ENCODE measurements around the gene TSPAN19. TPM values are rescaled to one million over a fixed set of nuclear protein-coding genes. Genes with fewer than 3 reads are reported as not detected.
A peak's percentile ranks its signal among the peaks of the same experiment; 100 is the strongest.

Gene TSPAN19
- not detected for total RNA-seq
- not detected for polyA plus RNA-seq

GRCh38 chr12:85036234-85036707 is at the start of gene TSPAN19, which contains the start of gene LRRIQ1:
Gene TSPAN19, minus strand, starts transcription at chr12:85036277. Its CDS starts 6,331 bp downstream, at chr12:85029946.
Gene LRRIQ1, plus strand, starts transcription at chr12:85036351. Its CDS starts 1,826 bp downstream, at chr12:85038177.
- Mint-ChIP-seq H3K4me3 (peak within 1 kb of the TSS; percentile 62 to 80 (median 72)), H3K27me3 (peaks cover 0 to 2% of the 10 kb centered on the region in 2 donors), H3K36me3 (no peaks in the 10 kb centered on the region), H3K9me3 (no peaks in the 10 kb centered on the region), H3K4me1 (peaks cover 0 to 10% (median 2%) of the 10 kb centered on the region in 4 donors), H3K27ac (peak within 1 kb of the TSS in 1 of 7 donors; percentile 33)
- Histone ChIP-seq H3K4me3 (ENCODE audit: low read length in 2 of 2) (peak within 1 kb of the TSS in 1 of 2 donors; percentile 28), H3K9me3 (ENCODE audit: control insufficient read depth in 1 of 2, low read length in 2 of 2) (no peaks in the 10 kb centered on the region), H3K27me3 (ENCODE audit: insufficient read depth, low read length) (no peaks in the 10 kb centered on the region), H3K4me1 (ENCODE audit: insufficient read depth, low read length) (no peaks in the 10 kb centered on the region), H3K27ac (ENCODE audit: low read depth, low read length) (no peak within 1 kb of the TSS), H3K36me3 (ENCODE audit: insufficient read depth, low read length) (no peaks in the 10 kb centered on the region)
- intact Hi-C loops (cut with micrococcal nuclease) = no loop called here
- peak; percentile 6 to 24 (median 23) for DNase-seq
- CTCF ChIA-PET (ENCODE audit: partially characterized antibody) = no interaction called here
- POLR2A ChIA-PET (ENCODE audit: partially characterized antibody) = no interaction called here

- Histone ChIP-seq H3K36me3 (ENCODE audit: insufficient read depth, low read length) (no peaks in the 10 kb centered on the region), H3K27me3 (ENCODE audit: insufficient read depth, low read length) (no peaks in the 10 kb centered on the region), H3K27ac (ENCODE audit: low read depth, low read length) (no peak overlapping the region), H3K4me3 (ENCODE audit: low read length in 2 of 2) (no peak overlapping the region), H3K4me1 (ENCODE audit: insufficient read depth, low read length) (no peaks in the 10 kb centered on the region), H3K9me3 (ENCODE audit: control insufficient read depth in 1 of 2, low read length in 2 of 2) (no peaks in the 10 kb centered on the region)
- ChIA-PET POLR2A (ENCODE audit: partially characterized antibody) (no interaction called here), CTCF (ENCODE audit: partially characterized antibody) (no interaction called here)
- Mint-ChIP-seq H3K27ac (no peak overlapping the region), H3K4me3 (no peak overlapping the region), H3K36me3 (no peaks in the 10 kb centered on the region), H3K9me3 (peaks cover 0 to 15% (median under 1%) of the 10 kb centered on the region in 8 donors), H3K4me1 (no peaks in the 10 kb centered on the region), H3K27me3 (no peaks in the 10 kb centered on the region)
- intact Hi-C loops (cut with micrococcal nuclease) = no loop called here
- DNase-seq = no peak
Observed at GRCh38 chr12:85085066-85085465, 49.0 kb upstream of the TSPAN19 start.

GRCh38 chr12:85076688-85077430 is 40.8 kb upstream of the TSPAN19 start:
- POLR2A ChIA-PET (ENCODE audit: partially characterized antibody) = no interaction called here
- Histone ChIP-seq H3K4me3 (ENCODE audit: low read length in 2 of 2) (no peak overlapping the region), H3K36me3 (ENCODE audit: insufficient read depth, low read length) (no peaks in the 10 kb centered on the region), H3K4me1 (ENCODE audit: insufficient read depth, low read length) (no peaks in the 10 kb centered on the region), H3K27ac (ENCODE audit: low read depth, low read length) (no peak overlapping the region), H3K27me3 (ENCODE audit: insufficient read depth, low read length) (no peaks in the 10 kb centered on the region), H3K9me3 (ENCODE audit: control insufficient read depth in 1 of 2, low read length in 2 of 2) (no peaks in the 10 kb centered on the region)
- CTCF ChIA-PET (ENCODE audit: partially characterized antibody) = no interaction called here
- no peaks in the 10 kb centered on the region for H3K27me3 Mint-ChIP-seq
- H3K4me1 Mint-ChIP-seq = no peaks in the 10 kb centered on the region
- no peaks in the 10 kb centered on the region for H3K9me3 Mint-ChIP-seq
- no peak overlapping the region for H3K4me3 Mint-ChIP-seq
- peak in 3 of 5 donors; percentile 0 to 5 (median 4) for DNase-seq
- no peaks in the 10 kb centered on the region for H3K36me3 Mint-ChIP-seq
- intact Hi-C loops (cut with micrococcal nuclease) = no loop called here
- H3K27ac Mint-ChIP-seq = no peak overlapping the region

GRCh38 chr12:85072826-85073225 is 36.7 kb upstream of the TSPAN19 start:
- ChIA-PET POLR2A (ENCODE audit: partially characterized antibody) (no interaction called here), CTCF (ENCODE audit: partially characterized antibody) (no interaction called here)
- Histone ChIP-seq H3K4me1 (ENCODE audit: insufficient read depth, low read length) (no peaks in the 10 kb centered on the region), H3K4me3 (ENCODE audit: low read length in 2 of 2) (no peak overlapping the region), H3K27me3 (ENCODE audit: insufficient read depth, low read length) (no peaks in the 10 kb centered on the region), H3K9me3 (ENCODE audit: control insufficient read depth in 1 of 2, low read length in 2 of 2) (no peaks in the 10 kb centered on the region), H3K27ac (ENCODE audit: low read depth, low read length) (no peak overlapping the region), H3K36me3 (ENCODE audit: insufficient read depth, low read length) (no peaks in the 10 kb centered on the region)
- Mint-ChIP-seq H3K4me1 (no peaks in the 10 kb centered on the region), H3K4me3 (no peak overlapping the region), H3K36me3 (no peaks in the 10 kb centered on the region), H3K27ac (no peak overlapping the region), H3K27me3 (no peaks in the 10 kb centered on the region), H3K9me3 (no peaks in the 10 kb centered on the region)
- intact Hi-C loops (cut with micrococcal nuclease) = no loop called here
- no peak for DNase-seq

- Mint-ChIP-seq H3K9me3 (peaks cover 0 to 2% (median 0%) of the 10 kb centered on the region in 8 donors), H3K4me3 (no peak overlapping the region), H3K27ac (no peak overlapping the region), H3K4me1 (no peaks in the 10 kb centered on the region), H3K36me3 (no peaks in the 10 kb centered on the region), H3K27me3 (no peaks in the 10 kb centered on the region)
- intact Hi-C loops (cut with micrococcal nuclease) = no loop called here
- H3K9me3 ChIP-seq (ENCODE audit: control insufficient read depth in 1 of 2, low read length in 2 of 2) = no peaks in the 10 kb centered on the region
- POLR2A ChIA-PET (ENCODE audit: partially characterized antibody) = no interaction called here
- H3K27me3 ChIP-seq (ENCODE audit: insufficient read depth, low read length) = no peaks in the 10 kb centered on the region
- no peaks in the 10 kb centered on the region for H3K36me3 ChIP-seq (ENCODE audit: insufficient read depth, low read length)
- no peaks in the 10 kb centered on the region for H3K4me1 ChIP-seq (ENCODE audit: insufficient read depth, low read length)
- H3K4me3 ChIP-seq (ENCODE audit: low read length in 2 of 2) = no peak overlapping the region
- no peak for DNase-seq
- no peak overlapping the region for H3K27ac ChIP-seq (ENCODE audit: low read depth, low read length)
- CTCF ChIA-PET (ENCODE audit: partially characterized antibody) = no interaction called here
Observed at GRCh38 chr12:85065837-85066482, 29.9 kb upstream of the TSPAN19 start.

GRCh38 chr12:85060916-85061315 is 24.8 kb upstream of the TSPAN19 start:
- Mint-ChIP-seq H3K9me3 (peaks cover 0 to 2% (median 0%) of the 10 kb centered on the region in 8 donors), H3K36me3 (no peaks in the 10 kb centered on the region), H3K4me1 (no peaks in the 10 kb centered on the region), H3K27ac (no peak overlapping the region), H3K27me3 (no peaks in the 10 kb centered on the region), H3K4me3 (no peak overlapping the region)
- Histone ChIP-seq H3K27me3 (ENCODE audit: insufficient read depth, low read length) (no peaks in the 10 kb centered on the region), H3K27ac (ENCODE audit: low read depth, low read length) (no peak overlapping the region), H3K4me1 (ENCODE audit: insufficient read depth, low read length) (no peaks in the 10 kb centered on the region), H3K36me3 (ENCODE audit: insufficient read depth, low read length) (no peaks in the 10 kb centered on the region), H3K4me3 (ENCODE audit: low read length in 2 of 2) (no peak overlapping the region), H3K9me3 (ENCODE audit: control insufficient read depth in 1 of 2, low read length in 2 of 2) (no peaks in the 10 kb centered on the region)
- ChIA-PET POLR2A (ENCODE audit: partially characterized antibody) (no interaction called here), CTCF (ENCODE audit: partially characterized antibody) (no interaction called here)
- intact Hi-C loops (cut with micrococcal nuclease) = no loop called here
- no peak for DNase-seq

- Mint-ChIP-seq H3K27me3 (peaks cover 0 to 1% of the 10 kb centered on the region in 2 donors), H3K36me3 (no peaks in the 10 kb centered on the region), H3K4me3 (no peak overlapping the region), H3K9me3 (peaks cover 0 to 2% (median 0%) of the 10 kb centered on the region in 8 donors), H3K27ac (no peak overlapping the region), H3K4me1 (no peaks in the 10 kb centered on the region)
- Histone ChIP-seq H3K4me3 (ENCODE audit: low read length in 2 of 2) (no peak overlapping the region), H3K27ac (ENCODE audit: low read depth, low read length) (no peak overlapping the region), H3K9me3 (ENCODE audit: control insufficient read depth in 1 of 2, low read length in 2 of 2) (no peaks in the 10 kb centered on the region), H3K4me1 (ENCODE audit: insufficient read depth, low read length) (no peaks in the 10 kb centered on the region), H3K27me3 (ENCODE audit: insufficient read depth, low read length) (no peaks in the 10 kb centered on the region), H3K36me3 (ENCODE audit: insufficient read depth, low read length) (no peaks in the 10 kb centered on the region)
- CTCF ChIA-PET (ENCODE audit: partially characterized antibody) = interaction anchor here (2.8 kb wide), 1 partner anchor 11 kb away, joined by 9 read pairs; no protein-coding TSS in a partner anchor
- DNase-seq = no peak
- intact Hi-C loops (cut with micrococcal nuclease) = no loop called here
- POLR2A ChIA-PET (ENCODE audit: partially characterized antibody) = no interaction called here
Observed at GRCh38 chr12:85059594-85059993, 23.5 kb upstream of the TSPAN19 start.

Data from CD4-positive, alpha-beta memory T cell (primary cell).